GM18907 (cell line): ENCODE measurements around the gene SIGLEC15.

Experiments used
- ATAC-seq: cut with Tn5 transposase; IDR thresholded peaks from one replicate; pipeline ENCODE4 v1.9.1; 2021; ENCODE audit warnings: mild to moderate bottlenecking, moderate library complexity; ENCODE audit not compliant: unreplicated experiment

SIGLEC15 gene

DNA sequence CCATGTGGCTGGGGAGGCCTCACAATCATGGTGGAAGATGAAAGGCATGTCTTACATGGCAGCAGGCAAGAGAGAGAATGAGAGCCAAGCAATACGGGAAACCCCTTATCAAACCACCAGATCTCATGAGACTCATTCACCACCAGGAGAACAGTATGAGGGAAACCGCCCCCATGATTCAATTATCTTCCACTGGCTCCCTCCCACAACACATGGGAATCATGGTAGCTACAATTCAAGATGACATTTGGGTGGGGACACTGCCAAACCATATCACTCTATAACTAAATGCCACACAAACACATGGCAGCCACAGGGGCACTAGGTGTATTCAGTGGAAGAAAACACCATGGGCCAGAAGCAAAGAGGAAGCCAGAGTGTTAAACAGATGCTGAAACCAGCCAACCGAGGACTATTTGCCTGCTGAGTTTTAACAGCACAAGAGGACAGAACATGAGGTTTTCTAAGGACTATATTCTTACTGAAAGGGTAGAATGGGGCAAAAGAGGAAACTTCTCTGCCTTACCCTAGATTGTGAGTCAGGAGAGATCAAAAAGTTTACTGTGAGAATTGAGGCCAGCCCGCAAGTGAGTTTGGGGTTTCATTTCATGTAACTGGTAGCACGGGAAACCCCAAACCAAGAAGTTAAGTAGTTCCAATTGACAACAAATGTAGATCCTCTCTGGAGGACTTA lies 49.2 kb downstream of the SIGLEC15 start:
- peak; percentile 96 for ATAC-seq

DNA sequence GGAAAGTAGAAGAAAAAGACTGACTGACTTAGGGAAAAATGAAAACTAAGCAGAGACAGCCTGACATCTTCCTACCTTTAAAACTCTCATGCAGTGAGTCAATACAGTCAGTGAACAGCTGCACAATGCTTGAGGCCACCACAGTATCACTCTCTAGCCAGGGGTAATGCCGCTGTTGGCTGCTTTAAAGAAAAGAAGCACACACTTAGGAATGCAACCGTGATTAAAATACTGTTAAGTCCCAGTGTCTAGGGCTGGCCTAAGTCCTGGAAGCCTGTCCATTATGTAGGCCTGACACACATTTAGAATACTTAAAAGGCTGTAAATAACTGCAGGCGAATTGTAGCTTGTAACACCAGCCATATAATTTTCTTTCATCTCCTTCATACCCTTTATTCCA lies 50.7 kb downstream of the SIGLEC15 start:
- no peak for ATAC-seq

DNA sequence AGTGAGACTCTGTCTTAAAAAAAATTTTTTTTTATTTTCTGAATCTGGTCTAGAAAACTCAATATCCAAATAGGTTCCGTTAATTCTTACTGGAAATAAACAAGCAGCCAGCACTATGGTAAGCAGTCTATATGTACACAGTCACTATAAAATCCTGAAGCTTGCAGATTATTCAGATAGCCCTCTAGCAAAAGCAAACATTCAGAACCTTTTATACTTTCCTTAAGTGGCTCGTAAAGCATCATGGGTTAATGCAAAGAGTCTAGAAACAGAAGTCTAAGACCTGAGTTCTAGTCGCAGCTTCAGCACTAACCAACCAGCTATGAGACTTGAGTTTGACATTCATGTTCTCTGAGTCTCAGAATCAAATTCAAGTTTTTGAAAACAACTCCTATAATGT lies 51.9 kb downstream of the SIGLEC15 start:
- no peak for ATAC-seq

DNA sequence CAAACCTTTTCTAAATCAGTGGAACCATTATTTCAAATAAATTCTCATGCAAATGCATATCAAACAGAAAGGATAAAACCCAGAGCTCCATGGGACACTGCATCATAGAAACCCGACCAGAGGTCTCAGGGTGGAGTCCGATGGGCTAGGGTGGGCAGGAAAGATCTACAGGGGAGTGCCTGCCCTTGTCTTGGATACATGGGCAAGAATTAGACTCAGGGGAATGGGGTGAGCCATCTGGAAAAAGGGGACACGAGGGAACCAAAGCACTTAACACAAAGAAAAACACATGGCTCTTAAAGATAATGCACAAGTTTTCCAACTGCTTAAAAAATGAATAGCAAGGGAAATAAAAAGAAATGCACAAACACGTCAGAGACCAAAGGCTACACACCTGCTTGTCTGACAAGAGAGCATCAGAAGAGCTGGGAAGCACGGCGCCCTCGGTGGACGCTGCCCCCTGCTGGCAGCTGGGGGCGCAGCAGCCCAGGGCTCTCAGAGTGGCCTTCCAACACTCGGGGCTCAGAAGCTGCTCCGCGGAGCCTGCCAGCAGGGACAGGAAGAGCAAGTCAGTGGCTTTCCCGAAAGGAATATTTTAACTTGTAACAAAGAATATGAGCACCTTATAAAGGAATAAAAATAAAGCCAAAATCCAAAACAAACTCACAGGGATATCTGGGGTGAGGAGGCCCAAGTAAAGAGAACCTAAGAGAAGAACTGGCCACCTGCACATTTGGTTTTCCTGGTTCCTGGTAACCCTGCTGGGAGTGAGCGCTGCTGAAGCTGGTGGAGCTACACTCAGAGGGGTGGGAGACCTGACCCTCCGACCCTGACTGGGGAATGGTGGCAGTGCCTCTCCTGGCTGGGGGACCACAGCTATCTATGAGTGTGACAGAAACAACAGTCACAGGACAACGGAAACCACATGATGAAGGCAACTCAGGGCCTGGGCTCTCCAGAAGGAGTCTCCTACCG lies 54.5 kb downstream of the SIGLEC15 start:
- peak; percentile 82 for ATAC-seq

DNA sequence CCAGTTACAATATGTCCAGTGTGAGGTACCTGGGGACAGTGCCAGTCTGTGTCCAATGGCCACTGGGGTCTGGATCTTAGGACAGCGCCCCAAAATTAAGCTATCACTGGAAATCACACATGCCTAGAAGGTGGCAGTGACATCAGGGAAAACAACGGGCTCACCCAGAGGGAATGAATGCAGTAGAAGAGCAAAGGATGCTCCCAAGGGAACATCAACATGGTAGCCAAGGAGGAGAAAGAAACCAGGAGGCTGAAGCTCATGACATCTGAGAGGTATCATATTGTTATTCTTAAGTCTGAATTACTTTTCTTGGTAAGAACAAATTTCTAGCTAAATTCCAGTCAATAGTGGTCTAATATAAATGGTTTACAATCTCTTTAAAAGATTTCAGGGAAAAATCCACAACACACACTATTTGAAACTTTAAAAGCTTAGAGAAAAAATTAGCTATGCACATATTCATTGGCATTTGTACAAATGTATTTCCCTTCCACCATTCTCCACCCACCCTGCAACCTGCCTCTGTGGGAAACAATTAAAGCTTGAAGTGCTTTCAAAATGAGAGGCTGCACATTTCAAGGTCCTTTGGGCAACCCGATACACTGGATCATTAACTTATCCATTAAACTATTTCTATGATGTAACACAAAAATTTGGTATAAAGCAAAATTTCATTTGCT lies 55.5 kb downstream of the SIGLEC15 start:
- no peak for ATAC-seq

DNA sequence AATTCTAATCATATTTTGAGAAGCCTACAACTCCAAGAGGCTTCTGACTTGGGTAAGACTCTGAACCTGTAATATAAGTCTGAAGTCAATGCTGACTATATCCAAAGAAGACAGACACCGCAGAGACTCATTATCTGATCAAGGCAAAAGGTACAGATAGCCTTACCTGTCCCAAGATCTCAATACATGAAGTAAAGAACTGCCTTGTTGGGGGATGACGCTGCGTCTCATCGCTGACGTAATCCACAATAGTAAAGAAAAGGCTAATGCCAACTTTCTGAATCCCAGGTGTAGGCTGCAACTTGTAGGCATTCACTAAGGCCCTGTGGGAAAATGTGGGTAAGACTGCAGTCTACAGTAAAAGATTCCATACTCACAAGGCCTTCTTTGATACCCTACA lies 62.1 kb downstream of the SIGLEC15 start:
- ATAC-seq: no peak

DNA sequence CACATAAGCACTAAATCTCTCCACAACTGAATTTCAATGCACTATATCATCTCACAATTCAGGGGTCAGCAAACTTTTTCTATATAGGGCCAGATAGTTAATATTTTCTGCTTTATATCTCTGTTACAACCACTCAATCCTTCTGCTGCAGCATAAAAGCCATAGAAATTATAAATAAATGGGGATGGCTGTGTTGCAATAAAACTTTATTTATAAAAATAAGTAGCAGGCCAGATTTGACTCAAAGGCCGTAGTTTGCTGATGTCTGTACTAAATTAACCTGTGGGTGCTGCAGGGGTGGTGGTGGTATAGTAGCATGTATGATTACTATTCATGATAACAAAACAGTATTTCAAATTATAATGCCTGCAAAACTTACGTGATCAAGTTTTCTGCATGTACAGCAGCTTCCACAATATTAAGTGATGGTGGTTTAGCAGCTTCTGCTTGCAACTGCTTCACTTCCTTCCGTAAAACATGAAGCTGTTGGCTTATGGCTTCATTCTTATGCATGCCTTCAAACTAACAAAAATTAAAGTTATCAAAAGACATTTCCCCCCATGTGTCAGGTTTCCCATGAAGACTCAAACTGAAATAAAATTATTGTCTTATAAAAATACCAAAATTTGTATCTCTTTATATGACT lies 64.1 kb downstream of the SIGLEC15 start:
- ATAC-seq: no peak

DNA sequence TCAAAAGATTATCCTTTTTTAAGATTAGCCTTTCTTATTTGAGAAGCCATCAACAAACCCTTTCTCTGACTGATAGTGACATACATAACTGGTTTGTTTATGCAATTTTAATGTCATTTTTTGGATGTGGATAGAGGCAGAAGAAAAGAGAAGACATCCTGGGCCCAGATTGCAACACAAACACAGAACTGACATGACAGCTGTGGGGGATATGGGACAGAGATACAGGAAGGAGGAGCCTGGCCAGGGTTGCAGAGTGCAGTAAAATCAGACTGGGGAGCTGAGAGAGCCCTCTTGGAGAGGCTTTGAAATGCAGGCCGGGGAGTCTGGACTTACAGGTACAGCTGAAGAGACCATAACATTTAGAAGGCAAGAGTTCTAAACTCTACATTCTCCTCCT lies 65.1 kb downstream of the SIGLEC15 start:
- no peak for ATAC-seq

DNA sequence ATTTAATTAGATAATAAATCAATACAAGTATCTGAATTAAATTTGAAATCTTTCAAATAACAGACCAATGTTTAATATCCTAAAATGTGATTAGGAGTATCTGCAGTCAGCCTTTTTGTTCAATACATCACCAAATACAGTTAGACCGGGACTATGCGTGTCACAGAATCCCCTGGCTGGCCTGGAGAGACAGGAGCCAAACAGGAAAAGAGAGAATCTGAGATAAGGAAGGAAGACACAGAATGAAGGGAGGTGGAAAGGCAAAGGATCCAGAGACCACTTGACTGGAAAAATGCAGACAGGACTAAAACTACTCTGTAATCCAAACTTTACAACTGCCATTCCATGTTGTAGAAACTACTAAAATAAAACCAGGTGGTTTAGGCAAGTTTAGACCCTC lies 66.3 kb downstream of the SIGLEC15 start:
- ATAC-seq: no peak
